DLD1 (cell line): Measurements from ENCODE around the gene HDAC8.
"Not testable (repeated sequence)": the region's sequence is repeated elsewhere in the genome, so short reads cannot be mapped to it uniquely, and the experiment has no call there.

Source experiments
- in situ Hi-C: cut with HindIII; loops from 2 replicates; pipeline ENCODE4 v1.10.0; 2017; ENCODE audit warnings: low sequenced_read_pairs

HDAC8 gene

DNA sequence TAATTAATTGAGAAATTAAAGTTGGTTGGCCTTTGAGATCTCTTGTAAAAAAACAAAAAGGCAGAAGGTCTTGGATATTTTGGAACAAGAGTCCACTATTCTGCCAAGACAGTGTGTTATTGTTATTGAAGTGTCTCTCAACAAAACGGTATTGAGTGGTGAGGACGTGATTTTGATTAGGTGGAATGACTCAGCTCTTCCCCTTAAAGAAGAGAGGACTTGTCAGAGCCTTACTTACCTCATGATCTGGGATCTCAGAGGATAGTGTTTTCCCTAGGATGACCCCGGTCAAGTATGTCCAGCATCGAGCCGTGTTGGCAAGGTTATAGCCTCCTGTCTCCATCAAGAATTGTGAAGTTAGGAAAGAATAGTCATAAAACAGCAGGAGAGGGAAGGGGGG lies 110.9 kb downstream of the HDAC8 start:
- in situ Hi-C loops, result no loop called here

DNA sequence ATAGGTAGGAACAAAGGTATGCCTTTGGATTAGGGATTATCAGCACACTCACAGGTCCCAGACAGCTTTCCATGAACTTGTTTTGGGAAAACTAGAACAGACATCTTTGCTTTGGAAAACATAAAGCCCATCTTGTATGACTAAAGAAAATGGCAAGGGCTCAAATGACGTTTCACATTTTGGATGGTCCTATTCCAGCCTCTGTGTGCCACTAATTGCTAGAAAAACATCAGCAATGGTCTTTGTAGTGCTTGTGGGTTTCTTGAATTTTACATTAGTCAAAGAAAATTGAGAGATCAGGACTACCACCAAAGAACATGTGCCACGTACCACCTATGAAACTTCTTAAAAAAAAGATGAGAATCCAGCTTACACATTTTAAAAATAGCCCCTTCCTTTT lies 111.4 kb downstream of the HDAC8 start:
- in situ Hi-C loops, result no loop called here

- in situ Hi-C loops, result no loop called here
Measured at GRCh38 chrX:72460715-72461114, 111.9 kb downstream of the HDAC8 start.

GRCh38 chrX:72449034-72449433 lies 123.6 kb downstream of the HDAC8 start:
- in situ Hi-C loops, result not testable (repeated sequence)

DNA sequence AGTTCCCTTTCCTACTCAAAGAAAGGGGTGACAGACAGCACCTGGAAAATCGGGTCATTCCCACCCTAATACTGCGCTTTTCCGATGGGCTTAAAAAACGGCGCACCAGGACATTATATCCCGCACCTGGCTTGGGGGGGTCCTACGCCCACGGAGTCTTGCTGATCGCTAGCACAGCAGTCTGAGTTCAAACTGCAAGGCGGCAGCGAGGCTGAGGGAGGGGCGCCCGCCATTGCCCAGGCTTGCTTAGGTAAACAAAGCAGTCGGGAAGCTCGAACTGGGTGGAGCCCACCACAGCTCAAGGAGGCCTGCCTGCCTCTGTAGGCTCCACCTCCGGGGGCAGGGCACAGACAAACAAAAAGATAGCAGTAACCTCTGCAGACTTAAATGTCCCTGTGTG lies 131.9 kb downstream of the HDAC8 start:
- in situ Hi-C loops, result not testable (repeated sequence)

- in situ Hi-C loops, result no loop called here
Measured at GRCh38 chrX:72436010-72436409, 136.6 kb downstream of the HDAC8 start.

DNA sequence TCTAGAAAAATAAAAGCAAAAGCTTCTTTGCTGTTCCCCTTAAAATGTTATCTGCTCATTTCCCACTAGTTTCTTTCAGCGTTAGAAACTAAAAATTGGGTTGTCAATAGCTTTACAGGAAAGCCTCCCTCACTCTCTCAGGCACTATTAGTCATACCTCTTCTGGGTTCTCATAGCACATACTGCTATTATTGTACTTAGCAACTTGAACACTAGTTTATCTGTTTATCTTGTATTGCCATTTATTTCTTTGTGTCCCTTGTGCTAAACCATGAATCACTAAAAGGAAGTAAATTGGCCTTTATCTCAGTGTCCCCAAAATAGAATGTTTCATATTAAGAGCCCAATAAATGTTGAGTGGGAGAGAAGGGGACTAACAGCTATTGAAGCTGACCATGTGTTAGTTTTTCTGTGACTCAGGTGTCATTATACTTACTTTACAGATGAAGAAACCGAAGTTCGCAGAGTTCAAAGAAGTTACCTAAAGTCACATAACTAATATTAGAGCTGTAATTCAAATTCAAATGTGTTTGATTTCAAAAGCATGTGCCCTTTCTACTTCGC lies 142.2 kb downstream of the HDAC8 start:
- in situ Hi-C loops, result no loop called here

DNA sequence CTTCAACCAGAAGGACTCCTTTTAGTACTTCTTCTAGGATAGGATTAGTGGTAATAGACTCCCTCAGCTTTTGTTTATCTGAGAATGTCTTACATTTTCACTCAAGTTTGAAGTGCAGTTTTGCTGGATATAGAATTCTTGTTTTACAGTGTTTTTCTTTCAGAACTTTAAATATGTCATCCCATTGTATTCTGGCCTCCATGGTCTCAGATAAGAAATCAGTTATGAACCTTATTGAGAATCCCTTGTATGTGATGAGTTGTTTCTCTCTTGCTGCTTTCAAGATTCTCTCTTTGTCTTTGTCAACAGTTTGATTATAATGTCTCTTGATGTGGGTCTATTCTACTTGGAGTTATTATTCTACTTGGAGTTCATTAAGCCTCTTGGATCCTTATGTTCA lies 150.8 kb downstream of the HDAC8 start:
- in situ Hi-C loops, result no loop called here

- in situ Hi-C loops, result no loop called here
Measured at GRCh38 chrX:72409993-72410392, 162.7 kb downstream of the HDAC8 start.

DNA sequence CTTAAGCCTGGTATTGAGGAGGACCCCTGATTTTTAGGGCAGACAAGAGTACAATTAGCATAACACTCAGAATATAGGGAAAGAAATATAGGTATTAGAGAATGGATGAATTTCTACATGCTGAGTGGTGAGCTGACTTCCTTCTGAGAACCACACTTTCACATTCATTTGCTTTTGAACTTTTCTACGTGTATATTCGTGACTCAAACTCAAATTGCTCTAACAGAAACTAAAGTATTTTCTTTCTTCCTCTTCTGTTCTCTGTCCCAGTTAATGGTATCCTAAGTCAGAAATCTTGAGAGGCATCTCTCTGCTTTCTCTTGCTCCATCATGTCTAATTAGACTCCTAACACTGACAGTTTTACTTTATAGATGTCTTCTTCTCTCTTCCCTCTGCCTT lies 163.8 kb downstream of the HDAC8 start:
- in situ Hi-C loops, result no loop called here

DNA sequence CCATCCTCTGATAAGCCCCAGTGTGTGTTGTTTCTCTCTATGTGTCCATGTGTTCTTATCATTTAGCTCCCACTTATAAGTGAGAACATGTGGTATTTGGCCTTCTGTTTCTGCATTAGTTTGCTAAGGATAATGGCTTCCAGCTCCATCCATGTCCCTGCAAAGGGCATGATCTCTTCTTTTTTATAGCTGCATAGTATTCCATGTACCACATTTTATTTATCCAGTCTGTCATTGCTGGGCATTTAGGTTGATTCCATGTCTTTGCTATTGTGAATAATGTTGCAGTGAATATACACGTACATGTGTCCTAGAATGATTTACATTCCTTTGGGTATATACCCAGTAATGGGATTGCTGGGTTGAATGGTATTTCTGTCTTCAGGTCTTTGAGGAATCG lies 167.5 kb downstream of the HDAC8 start:
- in situ Hi-C loops, result not testable (repeated sequence)

- in situ Hi-C loops, result no loop called here
Measured at GRCh38 chrX:72402614-72403013, 170.0 kb downstream of the HDAC8 start.

GRCh38 chrX:72399816-72400215 lies 172.8 kb downstream of the HDAC8 start:
- in situ Hi-C loops, result no loop called here

DNA sequence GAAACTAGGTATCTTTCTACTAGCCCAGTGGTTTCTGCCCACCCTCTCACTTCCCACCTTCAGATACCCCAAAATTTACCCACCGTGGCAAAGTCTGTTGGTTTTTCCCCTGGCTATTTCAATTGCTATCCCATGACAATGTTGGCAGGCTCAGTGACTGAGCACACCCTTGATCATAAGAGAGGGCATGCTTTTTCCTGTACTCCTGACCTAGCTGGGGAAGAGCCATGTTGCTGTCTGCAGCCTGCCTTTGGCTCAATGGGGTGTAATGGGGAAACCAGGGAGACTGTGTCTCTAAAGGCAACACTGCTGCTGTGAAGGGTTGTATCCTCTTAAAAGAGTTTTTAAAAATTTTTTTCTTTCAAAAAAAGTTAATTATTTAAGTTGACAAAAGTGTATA lies 176.5 kb downstream of the HDAC8 start:
- in situ Hi-C loops, result no loop called here

DNA sequence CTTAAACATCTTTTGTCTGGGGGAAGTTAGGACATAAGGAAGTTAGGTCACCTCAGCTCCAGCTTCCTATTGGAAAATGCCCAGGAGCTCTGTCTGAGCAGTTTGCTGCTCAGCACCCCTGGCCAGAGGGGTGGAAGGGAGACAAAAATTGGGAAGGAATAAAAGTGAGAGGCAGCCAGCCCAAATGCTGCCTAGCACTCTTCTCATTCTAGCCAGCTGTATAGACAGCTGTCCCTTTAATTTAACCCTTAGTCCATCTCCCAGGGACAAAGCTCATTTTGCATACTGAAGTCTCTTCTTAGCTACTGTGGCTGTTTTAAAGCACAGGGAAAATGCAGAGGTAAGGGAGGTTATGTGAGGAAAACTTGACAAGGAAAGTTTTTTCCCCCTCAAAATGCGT lies 177.4 kb downstream of the HDAC8 start:
- in situ Hi-C loops, result no loop called here

GRCh38 chrX:72394518-72395170 lies 178.0 kb downstream of the HDAC8 start:
- in situ Hi-C loops, result no loop called here

DNA sequence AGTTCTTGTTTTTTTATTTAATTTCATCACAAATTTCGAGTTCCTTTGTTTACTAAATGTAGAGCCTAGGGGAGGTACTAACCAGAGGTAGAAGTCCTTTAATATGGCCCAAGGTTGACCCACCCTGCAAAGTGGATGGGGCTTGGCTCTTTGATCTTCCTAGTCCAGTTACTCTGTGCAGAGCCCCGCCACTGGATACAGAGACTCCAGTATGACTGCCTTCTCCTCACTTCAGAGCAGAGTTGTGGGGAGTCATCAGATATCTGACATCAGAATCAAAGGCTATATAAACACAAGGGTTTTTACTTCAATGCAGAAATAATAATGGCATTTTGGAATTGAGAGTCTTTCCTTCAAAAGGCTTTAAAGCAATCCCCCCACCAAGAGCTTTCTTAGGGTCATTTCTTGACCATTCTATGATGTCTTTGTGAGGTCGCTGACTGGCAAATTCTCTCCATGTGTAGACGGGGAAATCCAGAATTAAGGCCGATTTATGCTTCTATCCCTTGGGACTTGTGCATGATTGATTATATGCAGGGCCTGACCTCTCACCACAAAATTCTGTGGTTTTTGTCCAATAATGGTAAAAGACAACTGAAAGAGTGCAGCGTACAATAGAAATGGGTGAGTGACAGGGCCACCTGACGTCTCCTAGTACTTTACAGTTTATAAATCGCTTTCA lies 178.7 kb downstream of the HDAC8 start:
- in situ Hi-C loops, result no loop called here

DNA sequence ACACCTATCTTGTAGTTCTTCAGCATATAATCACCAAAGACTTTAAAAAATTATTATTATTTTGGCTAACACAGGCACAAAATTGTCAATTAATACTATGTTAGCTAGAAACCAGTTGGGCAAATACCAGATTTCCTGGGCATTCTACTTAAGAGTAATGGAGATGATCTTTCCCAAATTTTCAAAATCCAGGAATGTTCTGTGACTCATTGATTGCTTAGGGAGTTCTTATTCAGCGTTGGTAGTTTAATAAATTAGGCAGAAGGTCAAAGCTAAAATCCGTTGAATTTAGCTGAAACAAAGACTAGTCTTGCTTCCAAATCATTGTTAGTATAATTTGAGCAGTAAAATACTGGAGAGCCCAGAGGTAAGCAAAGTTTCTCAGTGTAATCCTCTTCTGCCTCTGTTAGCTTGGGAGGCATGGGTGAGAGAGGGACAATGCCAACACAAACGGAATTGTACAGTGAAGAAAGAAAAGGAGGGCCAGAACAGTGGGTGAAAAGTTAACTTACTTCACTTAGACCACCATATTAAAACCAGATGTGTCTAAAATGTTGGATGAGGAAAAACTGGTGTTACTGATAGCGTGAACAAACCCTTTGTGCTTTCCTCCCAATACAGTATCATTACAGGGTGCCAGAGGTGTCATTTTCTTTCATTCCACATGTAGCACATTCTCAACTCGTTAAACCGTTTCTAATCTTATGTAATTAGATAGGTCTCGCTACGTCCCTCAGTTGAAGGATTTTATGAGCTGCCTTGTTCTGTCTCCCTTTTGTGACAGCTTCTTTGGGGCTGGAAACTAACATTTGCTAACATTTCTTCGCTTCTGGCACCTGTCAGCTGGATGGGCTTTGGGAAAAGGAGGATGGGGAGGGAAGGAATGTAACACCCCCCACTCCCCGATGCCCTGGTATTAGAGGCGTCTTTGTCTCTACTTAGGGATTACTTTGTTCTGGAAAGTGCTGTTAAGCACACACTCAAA lies 179.5 kb downstream of the HDAC8 start:
- in situ Hi-C loops, result no loop called here

GRCh38 chrX:72392042-72392441 lies 180.6 kb downstream of the HDAC8 start:
- in situ Hi-C loops, result no loop called here

DNA sequence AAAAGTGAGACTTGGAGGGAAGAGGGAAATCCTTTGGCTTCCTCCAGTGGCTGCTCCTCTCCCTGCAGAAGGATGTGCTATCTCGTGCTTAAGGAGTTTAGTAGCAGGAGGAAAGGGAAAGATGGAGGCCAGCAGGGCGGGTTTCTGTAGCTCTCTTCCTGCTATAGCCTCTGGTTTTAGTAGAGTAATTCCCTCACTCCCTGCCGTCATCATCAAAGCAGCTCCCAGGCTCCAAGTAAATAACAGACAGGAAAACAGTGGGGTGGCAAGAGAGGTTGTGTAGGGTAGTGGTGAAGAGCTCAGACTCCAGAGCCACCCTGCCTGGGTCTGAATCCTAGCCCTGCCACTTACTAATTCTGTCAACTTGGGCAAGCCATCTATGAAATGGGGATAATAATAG lies 185.4 kb downstream of the HDAC8 start:
- in situ Hi-C loops, result no loop called here

DNA sequence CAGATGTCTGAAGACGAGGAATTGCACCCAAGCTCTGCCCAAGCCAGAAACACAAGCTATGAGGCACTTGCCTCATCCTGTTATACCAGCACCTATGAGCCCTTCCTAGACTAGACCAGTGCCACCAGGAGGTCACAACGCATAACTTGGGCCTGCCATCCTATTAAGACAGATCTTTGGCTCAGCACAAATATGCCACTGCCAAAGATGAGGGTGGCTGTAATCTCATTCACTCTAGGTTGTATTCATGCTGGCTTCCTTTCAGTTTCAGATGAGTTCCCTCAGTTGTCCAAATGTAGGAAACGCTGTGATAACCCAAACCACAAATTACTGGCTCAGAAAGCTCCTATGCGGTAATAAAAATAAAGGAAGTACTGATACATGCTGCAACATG lies 190.4 kb downstream of the HDAC8 start:
- in situ Hi-C loops, result no loop called here
